GM12878 (cell line): ENCODE data around the gene PCSK1N. TPM values are rescaled to one million over a fixed set of nuclear protein-coding genes. Genes with fewer than 3 reads are reported as not detected.

Experiments
- ATAC-seq: fragments of 200-7000 bp; cut with Tn5 transposase; 3 replicates; pipeline ENCODE4 v1.9.1; 2020; ENCODE audit warnings: mild to moderate bottlenecking, moderate library complexity
- BruUV-seq: library from RNA; stranded (reverse); fragments of 400-500 nt; replicated peaks from 2 replicates; lab custom pipeline; 2021; lab: Mats Ljungman, UMichigan
- CTCF ChIA-PET: fragments of 300-600 bp; sonication (Branson Sonifier 250); formaldehyde crosslinking; extraction: SDS; loops from one replicate; lab custom pipeline; 2021; ENCODE audit warnings: inconsistent platforms; lab: Yijun Ruan, JAX
- POLR2A ChIA-PET: fragments of 350-600 bp; formaldehyde crosslinking; extraction: SDS; loops from one replicate; lab custom pipeline; 2021; ENCODE audit warnings: inconsistent platforms; lab: Charles Lee
- RAD21 ChIA-PET: fragments of 300-600 bp; sonication (Branson Sonifier 250); formaldehyde crosslinking; loops from one replicate; lab custom pipeline; 2023; ENCODE audit warnings: antibody characterized with exemption; ENCODE audit not compliant: unreplicated experiment; lab: Charles Lee
- SMC1A ChIA-PET: fragments of 300-600 bp; sonication (Branson Sonifier 250); formaldehyde crosslinking; loops from one replicate; lab custom pipeline; 2023; ENCODE audit not compliant: unreplicated experiment, uncharacterized antibody; lab: Charles Lee
- DNase-seq: peaks from one replicate; pipeline ENCODE4 v3.0.0-alpha.2; 2011; ENCODE audit warnings: low read depth, low spot score
- FAIRE-seq: peaks from 3 replicates; lab custom pipeline; 2011; peaks lifted over from hg19 to GRCh38; lab: Jason Lieb, UNC
- H2AFZ ChIP-seq: 2 replicates; pipeline ENCODE4 v1.6.0; 2011; ENCODE audit warnings: low read depth, low read length, control low read depth; ENCODE audit not compliant: control insufficient read depth
- H3K27ac ChIP-seq: 2 replicates; pipeline ENCODE4 v1.5.1; 2011; ENCODE audit warnings: control low read depth; ENCODE audit not compliant: control insufficient read depth, insufficient read depth
- H3K27me3 ChIP-seq, 2 experiments: replicated peaks in 1 of 2; 2 replicates each; pipeline versions ENCODE4 v1.6.0 to v1.6.1; 2011; ENCODE audit warnings: low read length in 1 of 2; ENCODE audit not compliant: control insufficient read depth in 2 of 2, insufficient read depth in 2 of 2
- H3K36me3 ChIP-seq, 2 experiments: 2 replicates each; pipeline ENCODE4 v1.5.1; 2011; ENCODE audit warnings: low read length in 1 of 2; ENCODE audit not compliant: control insufficient read depth in 2 of 2, insufficient read depth in 2 of 2
- H3K4me1 ChIP-seq: 2 replicates; pipeline ENCODE4 v1.6.1; 2011; ENCODE audit warnings: mild to moderate bottlenecking, low read length, moderate library complexity, mixed read lengths; ENCODE audit not compliant: control insufficient read depth, insufficient read depth
- H3K4me2 ChIP-seq: 2 replicates; pipeline ENCODE4 v1.6.0; 2011; ENCODE audit warnings: control low read depth; ENCODE audit not compliant: control insufficient read depth, insufficient read depth
- H3K4me3 ChIP-seq: fragments of 200-600 bp; sonication (generic); 2 replicates; pipeline ENCODE4 v1.5.1; 2016
- H3K79me2 ChIP-seq: 2 replicates; pipeline ENCODE4 v1.6.0; 2011; ENCODE audit warnings: low read length; ENCODE audit not compliant: control insufficient read depth, insufficient read depth
- H3K9ac ChIP-seq: 2 replicates; pipeline ENCODE4 v1.8.0; 2011; ENCODE audit warnings: low read length, control low read depth, mixed read lengths; ENCODE audit not compliant: control insufficient read depth, insufficient read depth
- H3K9me3 ChIP-seq: replicated peaks from 3 replicates; pipeline ENCODE4 v1.5.1; 2011; ENCODE audit warnings: mild to moderate bottlenecking, low read length; ENCODE audit not compliant: control insufficient read depth, insufficient read depth
- H4K20me1 ChIP-seq: 2 replicates; pipeline ENCODE4 v1.6.0; 2011; ENCODE audit not compliant: control insufficient read depth, insufficient read depth
- ASH2L ChIP-seq: fragments of 300-600, 200-600 bp; sonication (generic); IDR thresholded peaks from 2 replicates; pipeline ENCODE4 v1.6.1; 2017; ENCODE audit warnings: low read depth, mild to moderate bottlenecking, borderline replicate concordance
- FOXK2 ChIP-seq: fragments of 450-650 bp; IDR thresholded peaks from 2 replicates; pipeline ENCODE4 v1.6.1; 2017; ENCODE audit warnings: mild to moderate bottlenecking, moderate library complexity
- HDAC2 ChIP-seq: fragments of 200-600 bp; sonication (generic); IDR thresholded peaks from 2 replicates; pipeline ENCODE4 v1.6.1; 2017
- MTA3 ChIP-seq: IDR thresholded peaks from 2 replicates; pipeline ENCODE4 v1.6.1; 2012; ENCODE audit warnings: low read length, inconsistent platforms, borderline replicate concordance
- YBX1 ChIP-seq: fragments of 450-650 bp; IDR thresholded peaks from 2 replicates; pipeline ENCODE4 v1.6.1; 2016; ENCODE audit warnings: antibody characterized with exemption
- WGBS: methylation state at CpG from one replicate; pipeline ENCODE4 v1.1.6; 2016; ENCODE audit warnings: low lambda C conversion rate; ENCODE audit not compliant: insufficient replicate concordance, insufficient coverage; ENCODE audit errors: missing lambda C conversion rate; 5-methylcytosine and 5-hydroxymethylcytosine counted together
- in situ Hi-C: fragments of 300-500 bp; cut with MboI; formaldehyde crosslinking; loops from 9 replicates; pipeline ENCODE4 v1.14.3; 2018; ENCODE audit warnings: mixed read lengths
- intact Hi-C: fragments of 100-400 bp; cut with micrococcal nuclease; formaldehyde crosslinking; loops from one replicate; pipeline ENCODE4 v1.14.2; 2022; ENCODE audit not compliant: unreplicated experiment
- polyA plus RNA-seq, 11 experiments: library from polyadenylated mRNA; depleted of rRNA in 4 of 11; unstranded in 6 of 11; stranded (reverse) in 5 of 11; fragments of >200 nt; fragmentation: Nextera tagmentation in 4 of 11; fragmentation: Illumina TruSeq in 1 of 11; extraction: Ambion mirVana in 4 of 11; extraction: Trizol in 1 of 11; gene quantifications; 1 replicate in 1 of 11; 2 replicates in 10 of 11; pipeline versions ENCODE4 v1.2.1 to v1.2.3, GENCODE V29; 2011 to 2016; ENCODE audit warnings: inconsistent platforms in 2 of 11, missing spikeins in 2 of 11, low read depth in 1 of 11
- total RNA-seq, 4 experiments: library from RNA; depleted of rRNA in 3 of 4; stranded (reverse); fragments of >200 nt in 3 of 4; fragmentation: Illumina TruSeq in 1 of 4; extraction: Trizol in 1 of 4; gene quantifications; 2 replicates each; pipeline versions ENCODE4 v1.2.1 to v1.2.3, GENCODE V29; 2013 to 2021
- TF ChIP-seq, protein P1 (sequence below): fragments of 450-650 bp; formaldehyde crosslinking; IDR thresholded peaks from 2 replicates; pipeline ENCODE4 v1.4.0; 2022; ENCODE audit warnings: mild to moderate bottlenecking, moderate library complexity

Gene PCSK1N
- total and polyA plus RNA-seq, 10 of the 15 experiments (the other 5 are each of a cell fraction or from before 2014, with no cell fraction given), result 0.19 TPM; not detected in 9

DNA sequence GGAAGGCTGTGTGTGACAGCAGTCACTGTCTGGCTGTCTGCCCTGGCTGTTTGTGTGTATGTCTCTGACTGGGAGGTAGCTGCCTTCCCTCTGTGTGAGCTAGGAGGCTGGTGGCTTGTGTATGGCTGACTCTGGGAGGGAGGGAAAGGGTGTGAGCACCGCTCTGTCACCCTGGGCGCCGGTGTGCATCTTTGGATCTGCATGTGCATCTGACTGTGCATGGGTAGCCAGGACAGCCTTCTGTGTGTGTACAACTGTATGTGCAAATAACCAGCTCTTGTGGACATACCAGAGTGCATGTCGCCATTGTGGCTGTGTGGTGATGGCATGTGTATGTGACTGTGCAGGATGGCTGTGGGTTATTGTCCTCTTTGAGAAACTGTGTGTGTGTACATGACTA lies 16.5 kb downstream of the PCSK1N start:
- H3K27me3 ChIP-seq, result no peaks in the 10 kb centered on the region
- intact Hi-C loops (no loop called here), in situ Hi-C loops (no loop called here)
- no peaks in the 10 kb centered on the region for H3K9me3 ChIP-seq
- FAIRE-seq (no peak), ATAC-seq (no peak), DNase-seq (no peak)
- no peaks in the 10 kb centered on the region for H3K4me1 ChIP-seq
- BruUV-seq, result no TSS peak
- TF ChIP-seq ASH2L (no peak), YBX1 (no peak), MTA3 (no peak), HDAC2 (no peak), FOXK2 (no peak)
- TF ChIP-seq, protein P1, sequence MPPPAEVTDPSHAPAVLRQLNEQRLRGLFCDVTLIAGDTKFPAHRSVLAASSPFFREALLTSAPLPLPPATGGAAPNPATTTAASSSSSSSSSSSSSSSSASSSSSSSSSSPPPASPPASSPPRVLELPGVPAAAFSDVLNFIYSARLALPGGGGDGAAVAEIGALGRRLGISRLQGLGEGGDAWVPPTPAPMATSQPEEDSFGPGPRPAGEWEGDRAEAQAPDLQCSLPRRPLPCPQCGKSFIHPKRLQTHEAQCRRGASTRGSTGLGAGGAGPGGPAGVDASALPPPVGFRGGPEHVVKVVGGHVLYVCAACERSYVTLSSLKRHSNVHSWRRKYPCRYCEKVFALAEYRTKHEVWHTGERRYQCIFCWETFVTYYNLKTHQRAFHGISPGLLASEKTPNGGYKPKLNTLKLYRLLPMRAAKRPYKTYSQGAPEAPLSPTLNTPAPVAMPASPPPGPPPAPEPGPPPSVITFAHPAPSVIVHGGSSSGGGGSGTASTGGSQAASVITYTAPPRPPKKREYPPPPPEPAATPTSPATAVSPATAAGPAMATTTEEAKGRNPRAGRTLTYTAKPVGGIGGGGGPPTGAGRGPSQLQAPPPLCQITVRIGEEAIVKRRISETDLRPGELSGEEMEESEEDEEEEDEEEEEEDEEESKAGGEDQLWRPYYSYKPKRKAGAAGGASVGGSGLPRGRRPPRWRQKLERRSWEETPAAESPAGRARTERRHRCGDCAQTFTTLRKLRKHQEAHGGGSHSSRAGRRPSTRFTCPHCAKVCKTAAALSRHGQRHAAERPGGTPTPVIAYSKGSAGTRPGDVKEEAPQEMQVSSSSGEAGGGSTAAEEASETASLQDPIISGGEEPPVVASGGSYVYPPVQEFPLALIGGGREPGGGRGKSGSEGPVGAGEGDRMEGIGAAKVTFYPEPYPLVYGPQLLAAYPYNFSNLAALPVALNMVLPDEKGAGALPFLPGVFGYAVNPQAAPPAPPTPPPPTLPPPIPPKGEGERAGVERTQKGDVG (CRISPR knock-in tag), result no peak
- ChIA-PET RAD21 (no interaction called here), CTCF (no interaction called here), POLR2A (no interaction called here), SMC1A (no interaction called here)
- WGBS, result 53% methylated on average over 4 of the region's 4 CpGs
- H3K9ac ChIP-seq, result no peak overlapping the region
- no peak overlapping the region for H3K4me2 ChIP-seq
- no peaks in the 10 kb centered on the region for H4K20me1 ChIP-seq
- H3K4me3 ChIP-seq, result no peak overlapping the region
- H2AFZ ChIP-seq, result no peak overlapping the region
- H3K79me2 ChIP-seq, result no peaks in the 10 kb centered on the region
- H3K36me3 ChIP-seq, result no peaks in the 10 kb centered on the region
- H3K27ac ChIP-seq, result no peak overlapping the region
